Esophagus muscularis mucosa (tissue), 4 donors: ENCODE measurements around the gene FAM32A.

ENCODE experiments used
- EP300 ChIP-seq: sonication (generic); formaldehyde crosslinking; IDR thresholded peaks from one replicate; pipeline ENCODE4 v1.6.1; 2017; ENCODE audit warnings: antibody characterized with exemption
- POLR2A ChIP-seq: fragments of 450-650 bp; IDR thresholded peaks from one replicate; pipeline ENCODE4 v1.6.1; 2017; ENCODE audit warnings: antibody characterized with exemption, moderate library complexity, mild to moderate bottlenecking, low read depth
- TF ChIP-seq, protein P1 (sequence below), 3 experiments: fragments of 200-600 bp in 2 of 3; fragments of 450-650 bp in 1 of 3; sonication (generic) in 2 of 3; IDR thresholded peaks; one replicate each; pipeline ENCODE4 v1.5.1; 2017 to 2019; ENCODE audit warnings: antibody characterized with exemption in 3 of 3, mild to moderate bottlenecking in 2 of 3, moderate library complexity in 1 of 3

DNA sequence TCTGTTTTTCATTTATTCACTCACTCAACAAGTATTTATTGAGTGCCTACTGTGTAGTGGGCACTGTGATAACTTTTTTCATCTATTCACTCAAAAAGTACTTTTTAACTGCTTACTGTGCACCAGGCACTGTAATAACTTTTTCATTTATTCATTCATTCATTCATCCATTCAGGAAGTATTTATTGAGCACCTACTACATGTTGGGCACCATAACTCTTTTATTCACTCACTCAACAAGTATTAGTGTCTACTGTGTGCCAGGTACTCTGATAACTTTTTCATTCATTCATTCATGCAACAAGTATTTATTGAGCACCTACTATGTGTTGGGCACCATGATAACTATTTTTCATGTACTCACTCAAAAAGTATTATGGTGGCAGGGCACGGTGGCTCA is 18.8 kb upstream of the FAM32A start:
- TF ChIP-seq, protein P1, sequence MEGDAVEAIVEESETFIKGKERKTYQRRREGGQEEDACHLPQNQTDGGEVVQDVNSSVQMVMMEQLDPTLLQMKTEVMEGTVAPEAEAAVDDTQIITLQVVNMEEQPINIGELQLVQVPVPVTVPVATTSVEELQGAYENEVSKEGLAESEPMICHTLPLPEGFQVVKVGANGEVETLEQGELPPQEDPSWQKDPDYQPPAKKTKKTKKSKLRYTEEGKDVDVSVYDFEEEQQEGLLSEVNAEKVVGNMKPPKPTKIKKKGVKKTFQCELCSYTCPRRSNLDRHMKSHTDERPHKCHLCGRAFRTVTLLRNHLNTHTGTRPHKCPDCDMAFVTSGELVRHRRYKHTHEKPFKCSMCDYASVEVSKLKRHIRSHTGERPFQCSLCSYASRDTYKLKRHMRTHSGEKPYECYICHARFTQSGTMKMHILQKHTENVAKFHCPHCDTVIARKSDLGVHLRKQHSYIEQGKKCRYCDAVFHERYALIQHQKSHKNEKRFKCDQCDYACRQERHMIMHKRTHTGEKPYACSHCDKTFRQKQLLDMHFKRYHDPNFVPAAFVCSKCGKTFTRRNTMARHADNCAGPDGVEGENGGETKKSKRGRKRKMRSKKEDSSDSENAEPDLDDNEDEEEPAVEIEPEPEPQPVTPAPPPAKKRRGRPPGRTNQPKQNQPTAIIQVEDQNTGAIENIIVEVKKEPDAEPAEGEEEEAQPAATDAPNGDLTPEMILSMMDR (IDR thresholded peaks at IDR 0.05): no peak
- TF ChIP-seq POLR2A: no peak
- TF ChIP-seq EP300: no peak
